Measurements from ENCODE around the gene HASPIN.

Gene HASPIN

GRCh38 chr17:3688027-3688553 lies 35.6 kb upstream of the HASPIN start:
- DNase-seq (ENCODE audit: insufficient read length) (no peak), FAIRE-seq (no peak)
- TF ChIP-seq TAF1 (IDR thresholded peaks at IDR 0.05; ENCODE audit: borderline replicate concordance, low read depth, low read length) (no peak), POLR2AphosphoS5 (IDR thresholded peaks at IDR 0.05; ENCODE audit: low read depth, low read length) (no peak), POLR2A (IDR thresholded peaks at IDR 0.05; ENCODE audit: low read depth, low read length) (no peak)

DNA sequence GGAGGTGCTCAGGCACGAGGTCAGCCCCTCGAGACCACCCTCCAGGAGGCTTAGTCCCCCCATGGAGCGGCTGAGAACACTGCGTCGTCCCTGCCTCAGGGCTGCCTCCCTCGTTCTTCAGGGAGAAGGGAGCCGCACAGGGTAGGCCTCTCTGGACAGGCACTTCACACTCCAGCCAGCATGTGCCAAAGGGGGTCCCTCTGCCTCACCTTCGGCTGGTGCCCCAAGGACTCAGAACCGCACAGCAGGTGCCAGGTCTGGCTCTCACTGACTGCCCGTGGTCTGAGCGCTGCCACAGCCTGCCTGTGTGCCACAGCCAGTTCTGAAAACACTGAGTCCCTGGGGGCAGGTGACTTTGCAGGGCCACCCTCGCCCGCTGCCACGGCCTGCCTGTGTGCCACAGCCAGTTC lies 34.8 kb upstream of the HASPIN start:
- TF ChIP-seq TAF1 (IDR thresholded peaks at IDR 0.05; ENCODE audit: borderline replicate concordance, low read depth, low read length): no peak
- no peak for TF ChIP-seq POLR2A (IDR thresholded peaks at IDR 0.05; ENCODE audit: low read depth, low read length)
- no peak for TF ChIP-seq POLR2AphosphoS5 (IDR thresholded peaks at IDR 0.05; ENCODE audit: low read depth, low read length)
- DNase-seq (ENCODE audit: insufficient read length): no peak
- FAIRE-seq: no peak

- DNase-seq (ENCODE audit: insufficient read length): no peak
- no peak for TF ChIP-seq TAF1 (IDR thresholded peaks at IDR 0.05; ENCODE audit: borderline replicate concordance, low read depth, low read length)
- TF ChIP-seq POLR2A (IDR thresholded peaks at IDR 0.05; ENCODE audit: low read depth, low read length): no peak
- TF ChIP-seq POLR2AphosphoS5 (IDR thresholded peaks at IDR 0.05; ENCODE audit: low read depth, low read length): no peak; the same call in 1 of the 2 replicates
- FAIRE-seq: peak; percentile 21
Measured at GRCh38 chr17:3689262-3690093, 34.2 kb upstream of the HASPIN start.

GRCh38 chr17:3690094-3690715 lies 33.5 kb upstream of the HASPIN start:
- TF ChIP-seq POLR2A (IDR thresholded peaks at IDR 0.05; ENCODE audit: low read depth, low read length): no peak
- TF ChIP-seq POLR2AphosphoS5 (IDR thresholded peaks at IDR 0.05; ENCODE audit: low read depth, low read length): no peak
- no peak for TF ChIP-seq TAF1 (IDR thresholded peaks at IDR 0.05; ENCODE audit: borderline replicate concordance, low read depth, low read length)
- FAIRE-seq (no peak), DNase-seq (ENCODE audit: insufficient read length) (no peak)

- FAIRE-seq (no peak), DNase-seq (ENCODE audit: insufficient read length) (no peak)
- TF ChIP-seq TAF1 (IDR thresholded peaks at IDR 0.05; ENCODE audit: borderline replicate concordance, low read depth, low read length) (no peak), POLR2AphosphoS5 (IDR thresholded peaks at IDR 0.05; ENCODE audit: low read depth, low read length) (no peak), POLR2A (IDR thresholded peaks at IDR 0.05; ENCODE audit: low read depth, low read length) (no peak)
Measured at GRCh38 chr17:3691617-3692067, 32.1 kb upstream of the HASPIN start.

GRCh38 chr17:3692346-3692745 lies 31.4 kb upstream of the HASPIN start:
- DNase-seq (ENCODE audit: insufficient read length) (no peak), FAIRE-seq (no peak)
- no peak for TF ChIP-seq POLR2A (IDR thresholded peaks at IDR 0.05; ENCODE audit: low read depth, low read length)
- TF ChIP-seq TAF1 (IDR thresholded peaks at IDR 0.05; ENCODE audit: borderline replicate concordance, low read depth, low read length): no peak
- no peak for TF ChIP-seq POLR2AphosphoS5 (IDR thresholded peaks at IDR 0.05; ENCODE audit: low read depth, low read length)

DNA sequence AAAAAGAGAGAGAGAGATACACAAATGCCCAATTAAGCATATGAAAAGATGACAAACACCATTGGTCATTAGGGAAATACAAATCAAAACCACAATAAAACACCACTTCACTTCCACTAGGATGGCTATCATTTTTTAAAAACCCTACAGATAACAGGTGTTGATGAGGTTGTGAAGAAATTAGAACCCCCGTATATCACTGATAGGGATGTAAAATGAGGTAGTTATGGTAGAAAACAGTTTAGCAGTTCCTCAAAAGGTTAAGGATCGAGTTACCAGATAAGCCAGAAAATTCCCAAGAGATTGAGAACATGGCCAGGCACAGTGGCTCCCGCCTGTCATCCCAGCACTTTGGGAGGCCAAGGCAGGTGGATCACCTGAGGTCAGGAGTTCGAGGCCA lies 30.6 kb upstream of the HASPIN start:
- FAIRE-seq (peak; percentile 80), DNase-seq (ENCODE audit: insufficient read length) (no peak)
- TF ChIP-seq TAF1 (IDR thresholded peaks at IDR 0.05; ENCODE audit: borderline replicate concordance, low read depth, low read length) (no peak), POLR2AphosphoS5 (IDR thresholded peaks at IDR 0.05; ENCODE audit: low read depth, low read length) (no peak), POLR2A (IDR thresholded peaks at IDR 0.05; ENCODE audit: low read depth, low read length) (no peak)

DNA sequence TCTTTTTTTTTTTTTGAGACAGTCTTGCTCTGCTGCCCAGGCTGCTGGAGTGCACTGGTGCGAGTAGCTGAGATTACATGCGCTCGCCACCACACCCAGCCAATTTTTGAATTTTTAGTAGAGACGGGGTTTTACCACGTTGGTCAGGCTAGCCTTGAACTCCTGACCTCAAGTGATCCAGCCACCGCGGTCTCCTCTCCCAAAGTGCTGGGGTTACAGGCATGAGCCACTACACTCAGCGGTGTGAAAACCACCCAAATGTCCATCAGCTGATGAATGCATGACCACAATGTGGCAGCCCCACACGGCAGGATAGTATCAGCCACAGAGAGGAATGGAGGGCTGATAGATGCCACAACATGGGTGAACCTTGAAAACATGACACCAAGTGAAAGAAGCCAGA lies 29.9 kb upstream of the HASPIN start:
- DNase-seq (ENCODE audit: insufficient read length) (no peak), FAIRE-seq (peak; percentile 91)
- TF ChIP-seq POLR2AphosphoS5 (IDR thresholded peaks at IDR 0.05; ENCODE audit: low read depth, low read length): no peak
- no peak for TF ChIP-seq TAF1 (IDR thresholded peaks at IDR 0.05; ENCODE audit: borderline replicate concordance, low read depth, low read length)
- TF ChIP-seq POLR2A (IDR thresholded peaks at IDR 0.05; ENCODE audit: low read depth, low read length): no peak

GRCh38 chr17:3695129-3695722 lies 28.5 kb upstream of the HASPIN start:
- FAIRE-seq (no peak), DNase-seq (ENCODE audit: insufficient read length) (no peak)
- TF ChIP-seq POLR2A (IDR thresholded peaks at IDR 0.05; ENCODE audit: low read depth, low read length): no peak
- TF ChIP-seq TAF1 (IDR thresholded peaks at IDR 0.05; ENCODE audit: borderline replicate concordance, low read depth, low read length): no peak
- no peak for TF ChIP-seq POLR2AphosphoS5 (IDR thresholded peaks at IDR 0.05; ENCODE audit: low read depth, low read length)

- DNase-seq (ENCODE audit: insufficient read length): peak; percentile 63
- FAIRE-seq: peak; percentile 79
- TF ChIP-seq POLR2AphosphoS5 (IDR thresholded peaks at IDR 0.05; ENCODE audit: low read depth, low read length): no peak
- TF ChIP-seq POLR2A (IDR thresholded peaks at IDR 0.05; ENCODE audit: low read depth, low read length): peak; percentile 45; the same call in 1 of the 2 replicates
- no peak for TF ChIP-seq TAF1 (IDR thresholded peaks at IDR 0.05; ENCODE audit: borderline replicate concordance, low read depth, low read length)
Measured at GRCh38 chr17:3695723-3696411, 27.8 kb upstream of the HASPIN start, which contains the start of gene P2RX5. P2RX5 (minus strand) TSS chr17:3696155; CDS start chr17:3696005, 150 bp downstream.

DNA sequence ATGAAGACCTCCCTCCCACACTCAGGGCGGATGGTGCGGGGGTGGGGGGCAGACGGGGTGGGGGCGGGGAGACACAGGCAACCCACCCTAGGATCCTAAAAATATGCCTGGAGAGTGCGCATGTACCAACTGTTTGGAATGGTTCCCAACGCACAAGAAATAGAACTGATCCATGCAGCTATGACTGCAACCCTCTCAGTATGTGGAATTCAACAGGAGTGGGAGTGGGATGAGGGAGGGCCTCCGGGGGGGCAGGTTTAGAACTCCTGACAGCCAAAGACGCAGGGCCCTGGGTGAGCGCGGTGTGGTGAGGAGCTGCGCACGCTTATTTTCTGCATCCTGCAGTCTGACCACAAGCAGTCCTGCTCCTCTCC lies 26.6 kb upstream of the HASPIN start:
- FAIRE-seq (no peak), DNase-seq (ENCODE audit: insufficient read length) (no peak)
- no peak for TF ChIP-seq POLR2AphosphoS5 (IDR thresholded peaks at IDR 0.05; ENCODE audit: low read depth, low read length)
- no peak for TF ChIP-seq POLR2A (IDR thresholded peaks at IDR 0.05; ENCODE audit: low read depth, low read length)
- TF ChIP-seq TAF1 (IDR thresholded peaks at IDR 0.05; ENCODE audit: borderline replicate concordance, low read depth, low read length): no peak

Measured in GM12892 (cell line).